G401.6 (cell line): ENCODE results near the gene KCNJ10.

Experiments
- FAIRE-seq: peaks from 2 replicates; lab custom pipeline; 2012; peaks lifted over from hg19 to GRCh38; lab: Jason Lieb, UNC

Gene KCNJ10

GRCh38 chr1:160098852-160099561 is 29.0 kb upstream of the KCNJ10 start:
- no peak for FAIRE-seq

- FAIRE-seq: no peak
These were observed 28.2 kb upstream of the KCNJ10 start, which contains the start of gene IGSF8 for GRCh38 chr1:160097911-160098851. IGSF8 (minus strand) TSS chr1:160098619; CDS start chr1:160098472, 147 bp downstream.

GRCh38 chr1:160097151-160097910 is 27.4 kb upstream of the KCNJ10 start:
- no peak for FAIRE-seq

GRCh38 chr1:160096274-160097116 is 26.5 kb upstream of the KCNJ10 start:
- no peak for FAIRE-seq

GRCh38 chr1:160095382-160096105 is 25.6 kb upstream of the KCNJ10 start:
- no peak for FAIRE-seq

- no peak for FAIRE-seq
These were observed 24.8 kb upstream of the KCNJ10 start for GRCh38 chr1:160094806-160095205.

GRCh38 chr1:160094291-160094625 is 24.3 kb upstream of the KCNJ10 start:
- no peak for FAIRE-seq

GRCh38 chr1:160093624-160094290 is 23.8 kb upstream of the KCNJ10 start:
- FAIRE-seq: no peak

GRCh38 chr1:160093069-160093395 is 23.1 kb upstream of the KCNJ10 start:
- no peak for FAIRE-seq

- FAIRE-seq: no peak
These were observed 22.6 kb upstream of the KCNJ10 start for GRCh38 chr1:160092366-160093068.

GRCh38 chr1:160091666-160092223 is 21.8 kb upstream of the KCNJ10 start:
- FAIRE-seq: no peak

GRCh38 chr1:160090760-160091159 is 20.8 kb upstream of the KCNJ10 start:
- no peak for FAIRE-seq

- FAIRE-seq: no peak
These were observed 19.9 kb upstream of the KCNJ10 start for GRCh38 chr1:160089883-160090282.

GRCh38 chr1:160087118-160087662 is 17.2 kb upstream of the KCNJ10 start:
- no peak for FAIRE-seq

GRCh38 chr1:160086456-160086892 is 16.5 kb upstream of the KCNJ10 start:
- FAIRE-seq: no peak

- FAIRE-seq: no peak
These were observed 15.9 kb upstream of the KCNJ10 start for GRCh38 chr1:160085686-160086455.

GRCh38 chr1:160084771-160085321 is 14.9 kb upstream of the KCNJ10 start:
- FAIRE-seq: no peak
